ENCODE results near the gene SLC25A39. TPM values are rescaled to one million over a fixed set of nuclear protein-coding genes. Genes with fewer than 3 reads are reported as not detected.

SLC25A39 gene
- total and polyA plus RNA-seq, 2 of the 13 experiments (the other 11 are each of a cell fraction or from before 2014, with no cell fraction given): 144 to 151 TPM

- TF ChIP-seq TSC22D2 (CRISPR knock-in tag; IDR thresholded peaks at IDR 0.05; ENCODE audit: borderline replicate concordance): no peak
- 0 out of 2 replicates have a peak, but pooled peaks have one; percentile 52 for TF ChIP-seq SETDB1 (CRISPR knock-in tag; IDR thresholded peaks at IDR 0.05; ENCODE audit: borderline replicate concordance)
- no peak; the same call in 1 of the 2 replicates for TF ChIP-seq JUNB (CRISPR knock-in tag; IDR thresholded peaks at IDR 0.05; ENCODE audit: borderline replicate concordance)
- no peak; the same call in 1 of the 2 replicates for TF ChIP-seq WIZ (CRISPR knock-in tag; IDR thresholded peaks at IDR 0.05)
- no peak; the same call in 1 of the 2 replicates for TF ChIP-seq ZNF543 (CRISPR knock-in tag; IDR thresholded peaks at IDR 0.05)
- no peak for TF ChIP-seq ZNF790 (CRISPR knock-in tag; IDR thresholded peaks at IDR 0.05; ENCODE audit: borderline replicate concordance)
- no peak for TF ChIP-seq ZNF549 (CRISPR knock-in tag; IDR thresholded peaks at IDR 0.05)
- no peak for TF ChIP-seq ARID3A (IDR thresholded peaks at IDR 0.05; ENCODE audit: low read depth, low read length)
- no peak for TF ChIP-seq ARNT (IDR thresholded peaks at IDR 0.05)
- TF ChIP-seq ATF7-NPFF (CRISPR knock-in tag; IDR thresholded peaks at IDR 0.05; ENCODE audit: low read depth): no peak
- no peak for TF ChIP-seq FOXO1 (CRISPR knock-in tag; IDR thresholded peaks at IDR 0.05)
- no peak for TF ChIP-seq MTA3 (CRISPR knock-in tag; IDR thresholded peaks at IDR 0.05)
- no peak for TF ChIP-seq RORA (CRISPR knock-in tag; IDR thresholded peaks at IDR 0.05)
- TF ChIP-seq ZBED4 (CRISPR knock-in tag; IDR thresholded peaks at IDR 0.05; ENCODE audit: borderline replicate concordance): no peak
- TF ChIP-seq SKI (IDR thresholded peaks at IDR 0.05; ENCODE audit: partially characterized antibody): no peak
- no peak; the same call in 1 of the 2 replicates for TF ChIP-seq ZNF296 (CRISPR knock-in tag; conservative IDR thresholded peaks at IDR 0.05)
- no peak for TF ChIP-seq TRIM22 (IDR thresholded peaks at IDR 0.05)
- 0 out of 2 replicates have a peak, but pooled peaks have one; percentile 72 for TF ChIP-seq ZNF577 (CRISPR knock-in tag; IDR thresholded peaks at IDR 0.05; ENCODE audit: borderline replicate concordance, low read depth)
- TF ChIP-seq HIC2 (CRISPR knock-in tag; IDR thresholded peaks at IDR 0.05; ENCODE audit: low read depth): no peak
- no peak for TF ChIP-seq ZNF20 (CRISPR knock-in tag; IDR thresholded peaks at IDR 0.05)
Observed at GRCh38 chr17:44324092-44324570, 492 bp downstream of the SLC25A39 start (continued).
